ENCODE results near the gene LLGL2.

Gene LLGL2, protein sequence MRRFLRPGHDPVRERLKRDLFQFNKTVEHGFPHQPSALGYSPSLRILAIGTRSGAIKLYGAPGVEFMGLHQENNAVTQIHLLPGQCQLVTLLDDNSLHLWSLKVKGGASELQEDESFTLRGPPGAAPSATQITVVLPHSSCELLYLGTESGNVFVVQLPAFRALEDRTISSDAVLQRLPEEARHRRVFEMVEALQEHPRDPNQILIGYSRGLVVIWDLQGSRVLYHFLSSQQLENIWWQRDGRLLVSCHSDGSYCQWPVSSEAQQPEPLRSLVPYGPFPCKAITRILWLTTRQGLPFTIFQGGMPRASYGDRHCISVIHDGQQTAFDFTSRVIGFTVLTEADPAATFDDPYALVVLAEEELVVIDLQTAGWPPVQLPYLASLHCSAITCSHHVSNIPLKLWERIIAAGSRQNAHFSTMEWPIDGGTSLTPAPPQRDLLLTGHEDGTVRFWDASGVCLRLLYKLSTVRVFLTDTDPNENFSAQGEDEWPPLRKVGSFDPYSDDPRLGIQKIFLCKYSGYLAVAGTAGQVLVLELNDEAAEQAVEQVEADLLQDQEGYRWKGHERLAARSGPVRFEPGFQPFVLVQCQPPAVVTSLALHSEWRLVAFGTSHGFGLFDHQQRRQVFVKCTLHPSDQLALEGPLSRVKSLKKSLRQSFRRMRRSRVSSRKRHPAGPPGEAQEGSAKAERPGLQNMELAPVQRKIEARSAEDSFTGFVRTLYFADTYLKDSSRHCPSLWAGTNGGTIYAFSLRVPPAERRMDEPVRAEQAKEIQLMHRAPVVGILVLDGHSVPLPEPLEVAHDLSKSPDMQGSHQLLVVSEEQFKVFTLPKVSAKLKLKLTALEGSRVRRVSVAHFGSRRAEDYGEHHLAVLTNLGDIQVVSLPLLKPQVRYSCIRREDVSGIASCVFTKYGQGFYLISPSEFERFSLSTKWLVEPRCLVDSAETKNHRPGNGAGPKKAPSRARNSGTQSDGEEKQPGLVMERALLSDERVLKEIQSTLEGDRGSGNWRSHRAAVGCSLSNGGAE

DNA sequence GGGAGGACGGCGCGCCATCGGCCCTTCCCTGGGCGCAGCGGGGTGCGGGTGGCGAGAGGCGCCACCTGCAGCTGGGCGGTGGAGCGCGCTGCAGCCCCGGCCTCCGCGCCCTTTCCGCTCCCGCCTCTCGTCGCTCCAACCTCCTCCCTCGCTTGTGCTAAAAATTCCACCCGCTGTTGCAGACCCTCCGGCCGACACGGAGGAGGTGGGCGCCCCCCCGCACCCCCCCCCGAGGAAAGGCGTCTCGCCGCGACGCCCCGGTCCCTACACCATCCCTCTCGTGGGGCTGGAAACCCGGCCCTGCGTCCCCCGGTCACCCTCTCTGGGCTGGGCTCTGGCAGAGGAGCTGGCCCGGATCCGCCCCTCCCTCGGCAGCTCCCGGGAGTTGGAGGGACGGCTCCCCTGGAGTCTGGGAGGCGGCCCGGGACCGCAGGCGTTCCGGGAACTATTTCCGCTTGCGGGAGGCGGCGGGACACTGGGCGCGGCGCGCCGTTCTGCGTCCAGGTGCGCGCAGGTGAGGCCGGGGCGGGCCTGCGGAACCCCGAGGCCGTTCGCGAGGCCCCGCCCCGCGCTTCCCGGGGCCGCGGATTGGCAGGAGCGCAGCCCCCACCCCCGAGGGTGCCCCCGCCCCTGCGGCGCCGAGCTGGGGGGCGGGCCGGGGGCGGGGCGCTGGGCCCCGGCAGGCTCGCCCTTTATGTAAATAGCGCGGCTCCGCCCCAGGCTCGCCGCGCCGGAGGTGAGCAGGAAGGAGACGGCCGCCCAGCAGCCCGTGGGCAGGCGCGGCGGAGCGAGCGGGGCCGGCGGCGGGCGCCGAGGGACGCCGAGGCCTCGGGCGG, at the start of gene LLGL2:
LLGL2 (plus strand) TSS at position 728 of the 836 bp plus-strand sequence. CDS start 17,730 bp downstream, outside the sequence.
- TF ChIP-seq, protein P1, sequence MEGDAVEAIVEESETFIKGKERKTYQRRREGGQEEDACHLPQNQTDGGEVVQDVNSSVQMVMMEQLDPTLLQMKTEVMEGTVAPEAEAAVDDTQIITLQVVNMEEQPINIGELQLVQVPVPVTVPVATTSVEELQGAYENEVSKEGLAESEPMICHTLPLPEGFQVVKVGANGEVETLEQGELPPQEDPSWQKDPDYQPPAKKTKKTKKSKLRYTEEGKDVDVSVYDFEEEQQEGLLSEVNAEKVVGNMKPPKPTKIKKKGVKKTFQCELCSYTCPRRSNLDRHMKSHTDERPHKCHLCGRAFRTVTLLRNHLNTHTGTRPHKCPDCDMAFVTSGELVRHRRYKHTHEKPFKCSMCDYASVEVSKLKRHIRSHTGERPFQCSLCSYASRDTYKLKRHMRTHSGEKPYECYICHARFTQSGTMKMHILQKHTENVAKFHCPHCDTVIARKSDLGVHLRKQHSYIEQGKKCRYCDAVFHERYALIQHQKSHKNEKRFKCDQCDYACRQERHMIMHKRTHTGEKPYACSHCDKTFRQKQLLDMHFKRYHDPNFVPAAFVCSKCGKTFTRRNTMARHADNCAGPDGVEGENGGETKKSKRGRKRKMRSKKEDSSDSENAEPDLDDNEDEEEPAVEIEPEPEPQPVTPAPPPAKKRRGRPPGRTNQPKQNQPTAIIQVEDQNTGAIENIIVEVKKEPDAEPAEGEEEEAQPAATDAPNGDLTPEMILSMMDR (IDR thresholded peaks at IDR 0.05), result peak; percentile 66

DNA sequence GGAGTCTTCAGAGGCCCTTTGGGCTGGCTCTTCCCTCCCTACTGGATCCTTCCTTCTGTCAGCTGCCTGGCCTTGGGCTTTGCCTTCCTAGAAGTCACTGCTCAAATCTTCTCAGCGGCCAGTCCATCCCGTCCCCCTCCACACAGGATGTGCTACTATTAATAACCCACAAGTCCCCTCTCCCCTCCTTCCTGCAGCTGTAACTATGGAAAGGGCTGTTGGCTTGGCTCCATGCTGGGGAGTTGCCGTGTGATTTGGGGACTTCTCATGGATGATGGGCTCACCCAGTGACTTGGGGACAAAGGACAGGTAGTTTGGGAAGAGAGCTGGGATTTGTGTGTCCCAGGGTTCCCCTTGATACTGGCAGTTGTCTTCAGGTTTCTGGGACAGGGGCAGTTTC, 49.6 kb upstream of the LLGL2 start:
- TF ChIP-seq, protein P1 (IDR thresholded peaks at IDR 0.05), result no peak

DNA sequence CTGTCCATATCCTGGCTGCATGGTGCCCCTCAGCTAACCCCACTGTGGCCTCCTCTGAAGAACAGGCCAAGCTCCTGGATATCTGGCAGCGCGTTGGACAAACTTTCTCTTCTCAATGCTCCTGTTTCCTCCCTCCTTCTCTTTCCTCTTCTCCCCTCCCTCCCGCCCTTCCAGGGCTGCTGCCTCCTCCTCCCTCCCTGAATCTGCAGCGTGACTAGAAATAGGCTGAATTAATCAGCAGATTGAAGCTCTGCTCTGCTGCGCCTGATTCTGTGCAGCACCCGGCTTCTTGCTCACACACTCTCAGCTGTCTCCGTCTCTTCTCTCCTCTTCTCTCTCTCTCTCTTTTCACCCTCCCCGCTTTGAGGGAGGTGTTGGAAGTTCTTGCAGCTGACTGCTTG, 49.2 kb upstream of the LLGL2 start:
- TF ChIP-seq, protein P1 (IDR thresholded peaks at IDR 0.05), result no peak

DNA sequence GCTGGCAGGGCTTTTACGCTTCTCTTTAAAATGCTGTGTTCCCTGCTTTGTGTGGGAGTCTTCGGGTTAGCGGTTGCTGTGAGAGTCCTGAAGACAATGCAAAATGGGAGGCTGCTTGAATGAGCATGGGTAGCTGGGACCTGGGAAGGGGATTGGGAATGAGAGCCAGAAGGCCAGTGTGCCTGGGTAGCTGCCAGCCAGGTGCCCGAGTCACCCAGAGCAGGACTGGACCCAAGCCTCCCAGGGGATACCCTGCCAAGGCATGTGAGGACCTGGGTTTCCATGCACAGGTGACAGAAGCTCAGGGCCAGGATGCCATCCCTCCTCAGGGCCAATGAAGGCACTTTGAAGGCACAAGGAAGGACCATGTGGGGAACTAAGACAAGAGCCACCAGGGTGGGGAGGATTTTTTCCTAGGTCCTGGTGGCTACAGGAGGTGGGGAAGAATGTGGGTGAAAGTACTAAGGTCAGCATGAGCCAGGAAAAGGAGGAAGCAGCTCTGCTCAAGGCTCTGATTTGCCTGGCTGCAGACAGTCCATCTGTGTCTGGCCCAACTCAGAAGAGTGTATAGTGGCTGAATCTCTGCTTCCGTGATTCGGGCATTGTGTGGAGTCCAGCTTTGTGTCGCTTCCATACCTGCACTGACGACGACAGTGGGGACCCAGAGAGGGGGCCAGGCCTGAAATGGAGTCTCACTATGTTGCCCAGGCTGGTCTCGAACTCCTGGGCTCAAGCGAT, 48.6 kb upstream of the LLGL2 start:
- TF ChIP-seq, protein P1 (IDR thresholded peaks at IDR 0.05), result no peak

DNA sequence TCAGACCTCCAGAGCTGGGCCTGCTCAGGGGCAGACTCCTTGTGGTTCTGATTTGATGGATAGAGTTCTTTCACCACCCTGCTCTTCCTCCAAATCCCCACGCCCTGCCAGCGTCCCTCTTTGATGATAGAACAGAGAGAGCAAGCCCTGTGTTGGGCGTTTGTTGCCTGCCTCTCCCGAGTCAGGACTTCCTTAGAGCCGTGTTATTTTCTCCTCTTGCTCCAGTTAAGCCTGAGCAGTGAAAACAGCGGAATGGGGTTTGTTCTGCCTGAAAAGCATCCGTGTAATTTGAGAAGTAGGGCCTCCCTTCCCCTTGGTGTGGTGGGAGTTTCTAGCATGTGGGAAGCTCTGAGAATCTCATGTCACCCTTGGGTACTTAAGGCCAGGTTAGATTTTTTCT, 47.0 kb upstream of the LLGL2 start:
- TF ChIP-seq, protein P1 (IDR thresholded peaks at IDR 0.05), result no peak

DNA sequence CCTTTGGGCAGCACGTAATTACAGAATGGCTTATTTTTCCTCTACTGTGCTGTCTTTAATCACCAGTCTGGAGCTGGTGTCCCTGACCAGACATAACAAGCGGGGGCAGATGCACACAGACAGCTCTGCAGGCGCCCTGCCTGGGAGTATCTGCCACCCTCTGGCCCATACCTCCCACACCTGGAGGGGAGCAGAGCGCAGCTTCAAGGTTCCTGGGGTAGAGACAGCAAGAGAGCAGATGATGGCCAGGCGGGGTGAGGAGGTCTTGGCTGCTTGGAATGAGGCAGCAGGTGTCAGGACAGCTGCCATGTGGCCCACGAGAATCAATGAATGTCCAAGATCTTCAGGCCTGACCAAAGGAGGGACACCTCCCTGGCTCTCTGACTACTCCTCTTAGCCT, 45.2 kb upstream of the LLGL2 start:
- TF ChIP-seq, protein P1 (IDR thresholded peaks at IDR 0.05), result no peak
